Amygdala (tissue), 56 donors: Measurements from ENCODE around the gene MRPL52.
"Not testable (repeated sequence)": the region's sequence is repeated elsewhere in the genome, so short reads cannot be mapped to it uniquely, and the experiment has no call there.

ENCODE experiments used
- DNase-seq, 56 donors: peaks; one replicate each; lab custom pipeline; 2025; lab: John Stamatoyannopoulos, UW

MRPL52 gene

DNA sequence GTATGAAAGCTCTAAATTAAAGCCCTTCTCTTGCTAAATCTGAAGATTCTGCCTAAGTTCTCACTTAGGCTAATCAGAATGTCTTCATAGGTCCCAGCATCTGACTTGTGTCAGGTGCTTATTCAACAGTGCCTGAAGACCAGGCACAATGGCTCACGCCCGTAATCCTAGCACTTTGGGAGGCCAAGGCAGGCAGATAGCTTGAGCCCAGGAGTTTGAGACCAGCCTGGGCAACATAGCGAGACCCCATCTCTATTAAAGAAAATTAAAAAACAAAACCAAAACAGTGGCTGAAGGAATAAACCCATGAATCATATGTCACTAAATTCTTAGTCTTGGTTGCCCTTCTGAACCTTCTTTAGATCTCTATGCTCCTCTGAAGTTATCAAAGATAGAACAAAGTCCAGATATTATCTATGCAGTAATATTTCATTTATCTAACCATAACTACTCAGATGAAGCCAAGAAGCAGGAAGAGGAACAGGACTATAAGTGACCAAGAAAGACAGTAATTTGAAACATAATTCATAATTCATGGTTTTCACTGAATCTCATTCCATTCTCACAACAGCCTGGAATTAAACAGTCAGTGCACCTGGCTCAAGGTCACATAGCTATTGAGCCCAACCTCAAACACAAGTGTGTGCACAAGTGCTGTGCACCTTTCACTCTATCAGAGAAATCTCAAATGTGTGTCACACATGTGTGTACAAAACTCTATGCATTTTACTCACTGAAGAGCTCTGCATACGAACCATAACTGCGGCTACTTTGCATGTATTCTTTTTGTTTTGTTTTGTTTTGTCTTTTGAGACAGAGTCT lies 21.1 kb upstream of the MRPL52 start:
- no peak for DNase-seq

DNA sequence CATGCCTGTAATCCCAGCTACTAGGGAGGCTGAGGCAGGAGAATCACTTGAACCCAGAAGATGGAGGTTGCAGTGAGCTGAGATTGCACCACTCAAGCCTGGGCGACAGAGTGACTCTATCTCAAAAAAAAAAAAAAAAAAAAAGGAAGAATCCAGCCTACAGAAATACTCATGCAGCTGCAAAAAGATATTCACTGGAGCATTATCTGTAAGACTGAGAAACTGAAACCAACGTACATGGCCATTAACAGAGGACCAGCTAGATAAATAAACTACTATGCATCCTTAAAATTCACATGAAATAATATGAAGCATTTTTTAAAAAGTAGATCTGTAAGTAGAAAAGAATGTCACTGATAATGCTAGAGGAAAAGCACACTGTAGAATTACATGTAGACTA lies 18.0 kb upstream of the MRPL52 start:
- DNase-seq = no peak

DNA sequence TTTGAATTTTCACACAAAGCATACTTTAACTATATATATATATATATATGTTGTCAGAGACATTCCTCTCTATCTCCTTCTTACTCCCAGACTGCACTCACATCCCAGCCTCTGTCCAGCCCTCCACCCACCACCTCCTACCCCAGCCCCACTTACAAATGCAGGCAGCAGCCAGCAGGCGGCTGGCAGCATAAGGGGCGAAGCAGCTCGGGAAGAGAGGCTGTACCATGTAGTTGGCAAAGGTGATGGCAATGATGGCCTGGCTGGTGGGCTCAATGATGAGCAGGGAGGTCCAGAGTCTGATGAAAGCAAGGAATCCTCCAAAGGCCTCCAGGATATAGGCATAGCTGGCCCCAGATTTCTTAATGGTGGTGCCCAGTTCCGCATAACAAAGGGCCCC lies 16.9 kb upstream of the MRPL52 start:
- no peak for DNase-seq

DNA sequence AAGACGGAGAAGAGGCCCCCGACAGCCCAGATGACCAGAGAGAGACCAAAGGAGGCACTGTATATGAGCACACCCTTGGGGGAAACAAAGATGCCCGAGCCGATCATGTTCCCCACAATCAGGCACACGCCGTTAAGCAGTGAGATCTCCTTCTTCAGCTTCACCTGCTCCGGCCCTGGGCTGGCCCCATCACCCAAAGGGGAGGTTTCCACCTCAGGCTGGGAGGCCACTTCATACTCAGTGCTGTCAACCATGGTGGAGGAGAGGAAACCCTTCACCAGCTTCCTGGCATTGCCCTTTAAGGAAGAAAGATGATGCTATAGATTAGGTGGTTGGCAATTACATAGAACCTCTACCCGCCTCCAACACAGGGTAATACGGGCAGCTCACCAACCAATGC lies 16.5 kb upstream of the MRPL52 start:
- no peak for DNase-seq

DNA sequence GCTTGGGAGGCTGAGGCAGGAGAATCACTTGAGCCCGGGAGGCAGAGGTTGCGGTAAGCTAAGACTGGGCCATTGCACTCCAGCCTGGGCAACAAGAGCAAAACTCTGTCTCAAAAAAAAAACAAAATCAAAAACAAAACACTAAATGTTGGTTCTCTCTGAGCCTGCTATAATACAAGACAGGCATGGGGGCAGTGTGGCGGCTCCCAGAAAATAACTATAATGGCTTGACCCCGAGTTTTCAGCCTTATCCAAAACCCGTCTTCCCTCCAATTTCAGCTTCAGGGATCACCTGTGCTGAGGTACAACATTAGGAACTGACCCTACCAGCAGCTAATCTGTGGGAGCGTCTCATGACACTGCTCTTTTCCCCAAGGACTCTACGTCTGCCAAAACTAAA lies 15.3 kb upstream of the MRPL52 start:
- no peak for DNase-seq

DNA sequence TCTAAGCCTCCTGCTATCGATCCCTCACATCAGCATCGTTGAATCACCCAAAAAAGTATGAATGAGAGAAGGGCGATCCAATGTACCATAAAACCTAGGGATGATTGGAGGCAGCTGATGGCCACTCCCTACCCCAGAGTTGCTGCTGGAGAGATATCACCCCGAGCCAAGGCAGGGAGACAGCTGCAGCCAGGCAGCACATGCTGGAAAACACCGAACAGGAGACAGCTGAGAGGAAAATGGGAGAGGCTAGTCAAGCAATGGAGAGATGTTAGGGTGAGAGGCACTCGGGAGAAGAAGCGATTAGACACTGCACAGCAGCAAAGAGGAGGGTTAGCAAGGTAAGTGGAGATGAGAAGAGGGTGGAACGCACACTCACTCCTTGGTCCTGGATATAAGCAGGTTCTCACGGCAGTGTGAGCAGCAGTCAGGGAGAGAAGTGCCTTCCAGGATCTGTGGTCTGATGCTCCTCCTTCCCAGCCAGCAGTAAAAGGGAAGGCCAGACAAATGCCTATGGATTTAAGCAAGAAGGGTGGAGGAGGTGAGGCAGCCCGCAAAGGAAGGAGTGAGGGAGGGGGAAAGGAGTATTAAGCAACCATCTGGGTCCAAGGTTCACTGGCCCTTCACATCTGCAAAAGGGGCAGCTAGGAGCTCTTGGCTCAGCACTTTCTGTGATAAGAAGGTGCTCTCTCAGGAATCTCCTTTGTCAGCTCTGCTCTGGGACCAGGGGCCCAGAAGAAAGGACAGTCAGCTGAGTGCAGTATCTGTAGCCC lies 14.6 kb upstream of the MRPL52 start, which contains the start of gene SLC7A7:
Gene SLC7A7, minus strand, starts transcription at position 495 of the 773 bp plus-strand sequence. CDS start 2,037 bp downstream, outside the sequence.
- DNase-seq = no peak

DNA sequence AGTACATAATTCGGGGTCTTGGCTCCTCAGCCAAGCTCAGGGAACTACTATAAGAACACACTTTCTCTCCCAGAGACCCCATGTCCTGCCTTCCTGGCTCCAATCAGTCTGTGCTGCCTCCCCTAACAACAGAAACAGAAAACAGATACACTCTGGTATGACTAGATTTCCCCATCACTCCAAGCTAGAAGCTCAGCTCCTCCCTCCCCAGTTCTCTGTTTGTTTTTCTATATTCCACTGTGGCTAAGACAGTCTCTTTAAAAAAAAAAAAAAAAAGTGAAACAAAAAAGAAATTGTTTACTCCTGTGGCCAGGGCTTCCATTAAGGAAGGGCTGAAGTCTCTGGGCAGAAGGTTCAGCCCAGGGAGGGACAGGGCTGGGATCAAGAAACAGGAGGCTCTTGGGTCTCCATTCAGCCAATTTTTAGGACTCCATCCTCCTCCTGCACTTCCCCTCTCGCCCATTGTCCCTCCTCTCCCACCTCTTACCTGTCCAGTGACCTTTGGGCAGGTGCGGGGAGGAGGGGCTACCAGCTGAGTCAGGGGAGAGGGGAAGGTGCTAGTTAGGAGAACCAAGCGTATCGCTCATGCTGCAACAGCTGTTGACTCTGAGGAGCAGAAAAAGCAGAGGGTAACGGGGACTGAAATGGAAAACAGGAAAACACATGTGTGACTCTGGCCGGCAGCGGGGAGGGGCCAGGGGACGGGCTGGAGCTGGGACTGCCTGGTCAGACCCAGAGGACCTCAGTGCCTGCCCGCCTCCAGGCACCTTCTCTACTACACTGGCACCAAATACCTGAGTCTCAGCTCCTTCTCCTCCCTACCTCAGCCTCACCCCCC lies 10.3 kb upstream of the MRPL52 start:
- DNase-seq = peak in 6 of 56 donors; percentile 8 to 27 (median 15)

DNA sequence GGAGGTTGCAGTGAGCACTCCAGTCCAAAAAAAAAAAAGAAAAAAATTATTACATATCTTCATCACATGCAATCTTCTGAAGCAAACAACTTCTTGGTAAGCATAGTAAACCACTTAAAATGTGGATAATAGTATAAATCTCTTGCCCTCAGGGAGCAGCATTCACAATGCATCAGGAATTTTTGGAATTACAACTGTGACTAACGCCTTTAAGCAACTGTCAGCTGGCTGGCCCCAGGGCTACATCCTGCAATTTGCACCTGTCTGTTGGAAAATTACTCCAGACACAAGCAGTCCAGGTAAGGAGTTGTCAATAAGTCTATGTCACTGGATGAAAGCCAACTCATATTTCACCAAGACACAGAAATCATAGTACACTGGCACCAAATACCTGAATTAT lies 9.0 kb upstream of the MRPL52 start:
- no peak for DNase-seq

DNA sequence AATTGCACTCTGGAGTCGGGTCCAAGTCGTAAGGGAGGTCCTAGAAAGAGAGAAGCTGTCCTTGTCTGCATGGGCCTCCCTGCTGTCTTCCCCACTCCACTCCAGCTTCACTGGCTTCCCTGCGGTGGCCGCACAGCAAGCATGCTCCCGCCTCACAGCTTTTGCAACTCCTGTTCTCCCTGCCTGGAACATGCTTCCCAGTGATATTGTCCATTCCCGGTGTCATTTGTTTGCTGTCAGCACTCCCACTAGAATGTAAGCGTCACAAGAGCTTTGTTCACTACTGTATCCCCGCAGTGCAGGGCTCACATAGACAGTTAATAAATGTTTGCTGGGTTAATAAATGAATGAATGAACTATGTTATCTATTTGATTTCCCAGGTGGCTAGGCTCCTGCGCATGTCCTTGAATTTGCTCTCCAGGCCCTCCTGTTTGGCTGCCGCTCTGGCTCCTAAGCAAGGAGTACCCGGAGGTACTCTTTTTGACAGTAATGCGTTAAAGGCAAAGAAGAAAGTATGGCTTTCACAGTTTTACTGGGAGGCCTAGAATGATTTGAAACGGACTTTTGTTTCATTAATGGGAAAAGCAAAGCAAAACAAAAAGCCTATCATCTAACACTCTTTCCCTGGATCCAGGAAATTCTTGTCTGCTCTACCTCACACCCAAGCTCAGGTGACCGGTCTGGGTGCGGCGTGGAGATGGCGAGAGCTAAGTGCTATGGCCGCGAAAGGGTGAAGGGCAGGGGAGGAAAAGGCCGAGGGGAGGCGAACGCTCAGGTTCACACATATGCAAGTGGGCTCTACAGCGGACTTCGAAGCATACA lies 8.3 kb upstream of the MRPL52 start:
- no peak for DNase-seq

DNA sequence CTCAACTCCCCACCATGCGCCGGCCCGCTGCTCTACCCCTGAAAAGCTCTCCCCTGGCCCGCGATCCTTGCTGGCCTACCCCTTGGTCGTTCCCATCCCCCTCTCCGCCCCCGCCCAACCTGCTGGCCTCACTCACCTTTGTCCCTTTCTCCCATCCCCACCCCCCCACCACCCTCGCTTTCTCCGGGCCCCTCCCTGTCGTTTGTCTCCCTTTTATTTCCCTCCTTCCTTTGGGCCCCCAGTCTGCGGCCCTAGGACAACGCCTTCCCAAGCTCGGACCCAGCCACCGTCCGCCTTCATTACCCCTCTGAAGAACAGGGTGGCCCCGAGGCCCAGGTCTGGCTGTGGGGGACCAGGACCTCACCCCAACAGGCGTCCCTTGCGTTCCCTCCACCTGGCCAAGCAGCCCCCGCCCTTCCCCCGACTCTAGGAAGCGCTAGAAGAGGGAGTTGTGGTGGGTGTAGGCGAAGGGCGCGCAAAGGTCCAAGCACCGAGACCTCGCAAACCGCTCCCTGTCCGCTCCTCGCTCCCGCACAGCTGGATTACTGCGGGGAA lies 7.6 kb upstream of the MRPL52 start:
- no peak for DNase-seq

DNA sequence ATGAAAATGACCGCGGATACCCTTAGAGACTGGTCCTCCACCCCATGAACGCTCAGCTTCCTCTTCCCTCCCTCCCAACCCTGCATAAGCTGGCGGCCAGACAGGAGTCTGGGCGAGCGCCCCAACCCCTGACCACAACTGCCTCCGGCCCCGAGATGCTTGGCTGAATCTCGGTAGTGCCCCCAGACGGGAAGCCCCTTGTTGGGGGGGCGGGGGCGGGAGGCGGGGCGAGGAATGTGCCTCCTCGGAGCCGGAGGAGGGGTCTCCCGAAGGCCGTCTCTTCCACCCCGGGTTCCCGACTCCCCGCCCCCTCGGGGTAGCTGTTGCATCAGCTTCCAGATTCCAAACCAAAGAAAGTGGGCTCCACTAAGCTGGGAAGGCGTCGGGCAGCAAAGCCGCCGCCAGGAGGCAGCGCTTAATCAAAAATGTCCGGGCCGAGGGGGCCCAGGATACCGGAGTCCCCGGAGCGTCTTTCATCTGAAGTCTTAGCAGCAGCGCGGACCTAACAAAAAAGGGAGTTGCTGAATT lies 7.1 kb upstream of the MRPL52 start:
- peak in 44 of 56 donors; percentile 7 to 76 (median 51) for DNase-seq

DNA sequence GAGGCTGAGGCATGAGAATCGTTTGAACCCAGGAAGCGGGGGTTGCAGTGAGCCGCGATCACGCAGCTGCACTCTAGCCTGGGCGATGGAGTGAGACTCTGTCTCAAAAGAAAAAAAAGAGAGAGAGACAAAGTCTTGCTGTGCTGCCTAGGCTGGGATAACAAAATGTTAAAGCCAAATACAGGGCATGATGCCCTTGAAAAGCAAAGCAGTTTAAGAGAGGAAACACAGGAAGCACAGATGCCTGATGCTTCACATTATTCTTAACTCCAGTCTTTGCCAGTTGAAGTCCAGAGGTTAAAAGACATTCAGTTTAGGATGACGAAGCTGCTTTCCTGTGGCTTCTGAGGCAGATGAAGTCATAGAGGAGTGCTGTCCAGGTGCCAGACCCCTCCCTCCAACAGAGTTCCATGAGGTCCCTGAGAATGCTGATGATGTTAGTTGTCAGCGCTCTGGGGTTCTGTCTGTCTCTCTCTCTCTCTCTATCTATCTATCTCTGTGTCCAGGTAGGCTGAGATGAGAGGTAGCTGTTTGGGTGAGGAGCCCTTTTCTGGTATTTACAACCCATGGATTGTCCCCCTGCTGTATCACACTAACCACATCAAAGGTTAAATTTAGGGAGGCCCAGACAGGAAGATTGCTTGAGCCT lies 4.9 kb upstream of the MRPL52 start:
- DNase-seq = no peak

DNA sequence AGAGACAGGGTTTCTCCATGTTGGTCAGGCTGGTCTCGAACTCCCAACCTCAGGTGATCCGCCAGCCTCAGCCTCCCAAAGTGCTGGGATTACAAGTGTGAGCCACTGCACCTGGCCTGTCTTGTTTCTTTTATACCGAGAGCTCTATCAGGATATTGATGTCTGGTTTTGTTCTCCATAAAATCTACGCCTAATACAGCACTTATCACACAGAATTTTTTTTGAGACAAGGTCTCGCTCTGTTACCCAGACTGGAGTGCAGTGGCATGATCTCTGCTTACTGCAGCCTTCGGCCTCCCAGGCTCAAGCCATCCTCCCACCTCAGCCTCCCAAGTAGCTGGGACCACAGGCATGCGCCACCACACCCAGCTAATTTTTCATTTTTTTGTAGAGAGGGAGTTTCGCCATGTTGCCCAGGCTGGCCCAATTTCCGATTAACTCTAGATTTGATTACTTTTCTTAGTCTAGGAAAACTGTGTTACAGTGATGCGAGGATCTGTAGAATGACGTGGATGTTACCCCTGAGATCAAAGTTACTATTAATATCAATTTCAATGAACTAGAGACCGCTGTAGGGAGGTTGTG lies 519 bp upstream of the MRPL52 start:
- DNase-seq = not testable (repeated sequence)

DNA sequence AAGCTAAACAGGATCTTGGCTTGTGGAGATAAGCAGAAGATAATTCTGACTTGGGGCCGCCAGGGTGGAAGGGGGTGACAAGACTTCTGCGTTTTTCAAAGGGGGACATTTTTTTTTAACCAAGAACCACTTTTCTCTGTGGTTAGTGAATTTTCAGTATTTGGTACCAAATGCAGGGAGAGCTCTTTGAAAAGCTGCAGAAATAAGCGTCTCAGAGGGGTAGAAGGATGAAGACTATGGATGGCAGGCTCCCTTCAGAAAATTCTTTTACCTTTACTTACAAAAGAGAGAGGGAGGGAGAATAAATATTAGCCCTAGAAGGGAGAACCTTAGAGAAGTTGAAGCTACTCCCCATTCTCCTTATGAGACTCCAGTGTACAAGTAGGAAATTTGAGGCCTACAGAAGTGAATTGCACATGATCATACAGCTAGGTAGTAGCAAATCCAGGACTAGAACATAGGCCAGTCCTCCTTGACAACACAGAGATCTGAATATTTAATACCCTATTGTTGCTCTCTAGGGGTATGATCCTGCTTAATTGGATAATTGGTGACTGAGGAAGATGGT lies 840 bp downstream of the MRPL52 start:
- no peak for DNase-seq

DNA sequence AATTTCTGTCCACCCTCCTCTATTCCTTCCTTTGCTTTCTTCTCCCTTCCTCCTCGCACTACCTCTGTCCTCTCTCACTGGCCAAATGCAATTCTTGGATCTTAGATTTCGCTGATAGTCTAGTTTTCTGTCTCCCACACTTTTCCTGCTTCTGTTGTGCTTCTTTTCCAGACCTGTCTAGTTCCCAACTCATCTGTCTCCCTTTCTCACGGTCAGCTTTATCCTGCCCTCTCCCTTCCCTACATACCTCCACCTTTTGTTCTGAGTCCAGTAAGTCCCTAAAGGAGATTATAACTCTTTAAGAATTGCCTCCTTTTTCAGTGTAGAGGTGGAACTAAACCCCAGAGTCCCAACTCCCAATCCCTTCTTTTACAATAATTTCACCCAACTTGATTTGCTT lies 5.8 kb downstream of the MRPL52 start:
- no peak for DNase-seq

DNA sequence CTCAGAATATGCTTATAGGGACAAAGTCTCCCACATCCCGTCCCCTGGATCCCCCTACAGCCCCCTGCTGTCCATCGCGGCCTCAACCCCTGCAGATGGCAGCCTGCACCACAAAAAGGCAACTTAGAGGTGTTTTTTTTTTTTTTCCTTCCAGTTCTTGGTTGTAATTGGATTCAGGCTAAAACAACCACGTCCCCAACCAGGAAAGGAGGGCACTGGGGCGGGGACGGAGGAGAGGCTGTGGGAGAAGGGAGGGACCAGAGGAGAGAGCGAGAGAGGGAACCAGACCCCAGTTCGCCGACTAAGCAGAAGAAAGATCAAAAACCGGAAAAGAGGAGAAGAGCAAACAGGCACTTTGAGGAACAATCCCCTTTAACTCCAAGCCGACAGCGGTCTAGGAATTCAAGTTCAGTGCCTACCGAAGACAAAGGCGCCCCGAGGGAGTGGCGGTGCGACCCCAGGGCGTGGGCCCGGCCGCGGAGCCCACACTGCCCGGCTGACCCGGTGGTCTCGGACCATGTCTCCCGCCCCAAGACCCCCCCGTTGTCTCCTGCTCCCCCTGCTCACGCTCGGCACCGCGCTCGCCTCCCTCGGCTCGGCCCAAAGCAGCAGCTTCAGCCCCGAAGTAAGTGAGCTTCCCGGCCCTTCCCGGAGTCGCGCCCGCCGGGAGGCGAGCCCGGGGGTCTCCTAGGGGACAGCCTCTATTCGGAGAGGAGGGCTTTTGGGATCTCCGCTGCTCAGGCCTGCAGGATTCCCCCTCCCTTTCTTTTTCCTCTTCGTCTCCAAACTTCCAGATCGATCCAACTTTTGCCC lies 6.8 kb downstream of the MRPL52 start, which contains the start of gene MMP14:
Gene MMP14, plus strand, starts transcription at position 285 of the 813 bp plus-strand sequence. Its CDS starts 233 bp downstream, at position 518.
- peak in 3 of 56 donors; percentile 16 to 24 (median 18) for DNase-seq
